Measurements from ENCODE around the gene RBM24.

The RBM24 gene

DNA sequence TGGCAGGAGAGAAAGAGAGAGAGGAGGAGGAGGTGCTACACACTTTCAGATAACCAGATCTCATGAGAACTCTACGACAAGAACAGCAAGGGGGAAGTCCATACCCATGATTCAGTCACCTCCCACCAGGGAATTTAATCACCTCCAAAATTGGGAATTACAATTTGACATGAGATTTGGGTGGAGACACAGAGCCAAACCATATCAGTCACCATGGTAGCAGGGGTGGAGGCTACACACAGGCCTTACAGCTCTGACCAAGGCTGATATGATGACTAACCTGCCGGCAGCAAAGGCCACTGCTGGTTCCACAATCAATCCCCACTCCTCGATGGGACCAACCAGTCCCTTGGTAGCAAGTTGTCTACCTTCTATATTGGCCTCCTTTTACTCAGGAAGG, 13.6 kb upstream of the RBM24 start:
- Histone ChIP-seq H3K9me3 (ENCODE audit: control insufficient read depth, low read length) (no peaks in the 10 kb centered on the region), H3K36me3 (ENCODE audit: control insufficient read depth, insufficient read depth, low read length) (no peaks in the 10 kb centered on the region), H3K27me3 (replicated peaks; ENCODE audit: control insufficient read depth, insufficient read depth, low read length, poor library complexity, severe bottlenecking) (no peaks in the 10 kb centered on the region), H3K4me1 (ENCODE audit: control insufficient read depth, insufficient read depth, low read length, poor library complexity, severe bottlenecking) (no peaks in the 10 kb centered on the region), H3K4me3 (ENCODE audit: insufficient read depth, low read depth, low read length, poor library complexity, severe bottlenecking) (no peak overlapping the region), H3K27ac (ENCODE audit: insufficient read depth, low read length, poor library complexity, severe bottlenecking) (no peak overlapping the region)
- DNase-seq, result no peak

DNA sequence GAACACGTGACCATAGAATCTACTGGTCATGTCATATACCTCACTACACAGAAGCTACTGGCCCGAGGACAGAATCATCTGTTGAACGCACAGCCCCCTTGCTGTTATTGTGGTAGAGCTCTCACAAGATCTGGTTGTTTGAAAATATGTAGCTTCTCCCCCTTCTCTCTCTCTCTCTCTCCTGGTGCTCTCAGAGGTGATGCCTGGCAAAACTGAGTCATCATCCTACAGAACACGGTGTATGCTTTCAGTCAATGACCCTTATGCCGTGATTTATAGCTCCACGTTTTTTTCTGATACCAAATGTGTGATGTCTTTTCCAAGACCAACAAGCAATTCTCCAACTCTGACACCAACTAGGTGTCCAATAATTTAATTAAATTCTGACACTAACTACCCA, 13.0 kb upstream of the RBM24 start:
- Histone ChIP-seq H3K4me3 (ENCODE audit: insufficient read depth, low read depth, low read length, poor library complexity, severe bottlenecking) (no peak overlapping the region), H3K27ac (ENCODE audit: insufficient read depth, low read length, poor library complexity, severe bottlenecking) (no peak overlapping the region), H3K36me3 (ENCODE audit: control insufficient read depth, insufficient read depth, low read length) (no peaks in the 10 kb centered on the region), H3K4me1 (ENCODE audit: control insufficient read depth, insufficient read depth, low read length, poor library complexity, severe bottlenecking) (no peaks in the 10 kb centered on the region), H3K27me3 (replicated peaks; ENCODE audit: control insufficient read depth, insufficient read depth, low read length, poor library complexity, severe bottlenecking) (no peaks in the 10 kb centered on the region), H3K9me3 (ENCODE audit: control insufficient read depth, low read length) (no peaks in the 10 kb centered on the region)
- DNase-seq, result no peak

DNA sequence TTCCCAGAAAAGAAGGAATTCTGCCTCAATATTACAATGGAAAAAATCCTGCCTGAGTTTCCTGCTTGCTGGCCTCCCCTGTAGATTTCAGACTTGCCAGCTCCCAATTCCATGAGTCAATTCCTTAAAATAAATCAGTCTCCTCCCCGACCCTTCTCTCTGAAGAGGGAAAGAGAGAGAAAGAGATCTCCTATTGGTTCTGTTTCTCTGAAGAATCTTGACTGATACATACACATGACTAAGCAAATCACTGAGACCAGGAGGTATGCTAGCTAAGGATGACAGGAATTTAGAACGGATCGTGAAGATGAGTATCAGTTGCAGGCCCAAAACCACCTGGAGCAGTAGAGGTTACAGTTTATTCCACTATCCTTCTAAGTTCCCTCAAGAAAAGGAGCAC, 11.3 kb upstream of the RBM24 start:
- Histone ChIP-seq H3K9me3 (ENCODE audit: control insufficient read depth, low read length) (no peaks in the 10 kb centered on the region), H3K27ac (ENCODE audit: insufficient read depth, low read length, poor library complexity, severe bottlenecking) (no peak overlapping the region), H3K4me3 (ENCODE audit: insufficient read depth, low read depth, low read length, poor library complexity, severe bottlenecking) (no peak overlapping the region), H3K27me3 (replicated peaks; ENCODE audit: control insufficient read depth, insufficient read depth, low read length, poor library complexity, severe bottlenecking) (no peaks in the 10 kb centered on the region), H3K4me1 (ENCODE audit: control insufficient read depth, insufficient read depth, low read length, poor library complexity, severe bottlenecking) (no peaks in the 10 kb centered on the region), H3K36me3 (ENCODE audit: control insufficient read depth, insufficient read depth, low read length) (no peaks in the 10 kb centered on the region)
- DNase-seq, result no peak

GRCh38 chr6:17271628-17272027, 9.5 kb upstream of the RBM24 start:
- no peak for DNase-seq
- Histone ChIP-seq H3K27ac (ENCODE audit: insufficient read depth, low read length, poor library complexity, severe bottlenecking) (no peak overlapping the region), H3K27me3 (replicated peaks; ENCODE audit: control insufficient read depth, insufficient read depth, low read length, poor library complexity, severe bottlenecking) (no peaks in the 10 kb centered on the region), H3K36me3 (ENCODE audit: control insufficient read depth, insufficient read depth, low read length) (no peaks in the 10 kb centered on the region), H3K4me1 (ENCODE audit: control insufficient read depth, insufficient read depth, low read length, poor library complexity, severe bottlenecking) (no peaks in the 10 kb centered on the region), H3K4me3 (ENCODE audit: insufficient read depth, low read depth, low read length, poor library complexity, severe bottlenecking) (no peak overlapping the region), H3K9me3 (ENCODE audit: control insufficient read depth, low read length) (no peaks in the 10 kb centered on the region)

DNA sequence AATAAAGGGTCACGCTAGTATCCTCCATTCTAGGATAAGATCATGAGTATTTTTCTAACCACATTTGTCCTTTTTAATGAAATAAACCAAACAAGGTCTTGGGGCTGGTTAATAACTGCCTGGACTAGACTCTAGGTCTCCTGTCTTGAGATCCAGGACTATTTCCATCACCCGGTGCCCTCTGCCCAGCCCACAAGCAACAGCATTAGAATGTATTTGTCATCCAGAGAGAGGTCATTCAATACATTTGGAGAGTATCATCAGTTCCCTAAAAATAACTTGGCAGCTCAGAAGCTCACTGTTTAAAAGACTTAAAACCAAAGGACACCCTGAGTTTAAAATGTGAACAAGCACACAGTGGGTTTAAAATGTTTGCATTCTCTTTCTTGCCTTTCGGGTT, 4.4 kb upstream of the RBM24 start:
- no peak overlapping the region for H3K27ac ChIP-seq (ENCODE audit: insufficient read depth, low read length, poor library complexity, severe bottlenecking)
- DNase-seq, result no peak
- H3K27me3 ChIP-seq (replicated peaks; ENCODE audit: control insufficient read depth, insufficient read depth, low read length, poor library complexity, severe bottlenecking), result peaks cover 3% of the 10 kb centered on the region
- H3K9me3 ChIP-seq (ENCODE audit: control insufficient read depth, low read length), result no peaks in the 10 kb centered on the region
- no peak overlapping the region for H3K4me3 ChIP-seq (ENCODE audit: insufficient read depth, low read depth, low read length, poor library complexity, severe bottlenecking)
- H3K4me1 ChIP-seq (ENCODE audit: control insufficient read depth, insufficient read depth, low read length, poor library complexity, severe bottlenecking), result peaks cover 4% of the 10 kb centered on the region
- H3K36me3 ChIP-seq (ENCODE audit: control insufficient read depth, insufficient read depth, low read length), result no peaks in the 10 kb centered on the region

GRCh38 chr6:17277256-17277655, 3.9 kb upstream of the RBM24 start:
- peaks cover 8% of the 10 kb centered on the region for H3K27me3 ChIP-seq (replicated peaks; ENCODE audit: control insufficient read depth, insufficient read depth, low read length, poor library complexity, severe bottlenecking)
- no peak overlapping the region for H3K27ac ChIP-seq (ENCODE audit: insufficient read depth, low read length, poor library complexity, severe bottlenecking)
- H3K36me3 ChIP-seq (ENCODE audit: control insufficient read depth, insufficient read depth, low read length), result no peaks in the 10 kb centered on the region
- DNase-seq, result no peak
- H3K9me3 ChIP-seq (ENCODE audit: control insufficient read depth, low read length), result no peaks in the 10 kb centered on the region
- no peak overlapping the region for H3K4me3 ChIP-seq (ENCODE audit: insufficient read depth, low read depth, low read length, poor library complexity, severe bottlenecking)
- H3K4me1 ChIP-seq (ENCODE audit: control insufficient read depth, insufficient read depth, low read length, poor library complexity, severe bottlenecking), result peaks cover 8% of the 10 kb centered on the region

DNA sequence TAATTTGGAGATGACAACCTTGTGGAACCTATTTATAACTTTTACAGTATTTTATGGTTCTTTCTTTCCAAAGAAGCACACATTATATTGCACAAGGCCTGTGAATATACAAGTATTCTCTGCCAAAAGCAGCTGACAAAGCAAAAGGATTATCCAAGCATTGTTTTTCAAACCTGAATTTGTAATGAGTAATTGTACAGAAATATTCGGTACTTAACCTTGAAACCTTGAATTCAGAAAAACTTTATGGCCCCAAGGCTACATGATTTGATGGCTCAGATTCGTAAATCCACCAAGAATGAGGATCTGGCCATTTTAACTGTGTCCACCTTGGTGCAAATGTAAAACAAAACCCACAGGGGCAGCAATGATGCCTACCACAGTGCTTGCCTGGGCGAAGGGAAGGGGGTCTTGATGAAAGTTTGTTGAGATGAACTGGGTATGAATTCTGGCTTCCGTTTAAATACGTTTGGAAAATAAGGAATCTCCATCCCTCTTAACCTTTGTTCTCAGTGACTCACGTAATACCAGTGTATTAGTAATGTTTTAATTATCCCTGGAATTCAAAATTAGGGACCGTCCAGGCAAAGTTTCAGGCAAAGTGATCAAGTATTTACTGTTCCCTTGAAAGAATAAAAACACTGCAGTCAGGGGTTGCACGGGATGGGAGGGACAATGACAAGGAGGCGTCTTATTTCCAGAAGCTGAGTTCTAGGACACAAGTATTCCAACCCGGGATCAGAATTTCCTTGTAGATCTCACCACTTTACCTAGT, 2.7 kb upstream of the RBM24 start:
- Histone ChIP-seq H3K4me1 (ENCODE audit: control insufficient read depth, insufficient read depth, low read length, poor library complexity, severe bottlenecking) (peaks cover 8% of the 10 kb centered on the region), H3K4me3 (ENCODE audit: insufficient read depth, low read depth, low read length, poor library complexity, severe bottlenecking) (no peak overlapping the region), H3K36me3 (ENCODE audit: control insufficient read depth, insufficient read depth, low read length) (no peaks in the 10 kb centered on the region), H3K9me3 (ENCODE audit: control insufficient read depth, low read length) (no peaks in the 10 kb centered on the region), H3K27me3 (replicated peaks; ENCODE audit: control insufficient read depth, insufficient read depth, low read length, poor library complexity, severe bottlenecking) (peaks cover 12% of the 10 kb centered on the region), H3K27ac (ENCODE audit: insufficient read depth, low read length, poor library complexity, severe bottlenecking) (no peak overlapping the region)
- no peak for DNase-seq

GRCh38 chr6:17280138-17280537, 1.0 kb upstream of the RBM24 start:
- Histone ChIP-seq H3K27ac (ENCODE audit: insufficient read depth, low read length, poor library complexity, severe bottlenecking) (no peak overlapping the region), H3K4me1 (ENCODE audit: control insufficient read depth, insufficient read depth, low read length, poor library complexity, severe bottlenecking) (peaks cover 8% of the 10 kb centered on the region), H3K9me3 (ENCODE audit: control insufficient read depth, low read length) (no peaks in the 10 kb centered on the region), H3K36me3 (ENCODE audit: control insufficient read depth, insufficient read depth, low read length) (no peaks in the 10 kb centered on the region), H3K4me3 (ENCODE audit: insufficient read depth, low read depth, low read length, poor library complexity, severe bottlenecking) (no peak overlapping the region), H3K27me3 (replicated peaks; ENCODE audit: control insufficient read depth, insufficient read depth, low read length, poor library complexity, severe bottlenecking) (peaks cover 12% of the 10 kb centered on the region)
- no peak for DNase-seq

- Histone ChIP-seq H3K27me3 (replicated peaks; ENCODE audit: control insufficient read depth, insufficient read depth, low read length, poor library complexity, severe bottlenecking) (peaks cover 12% of the 10 kb centered on the region), H3K36me3 (ENCODE audit: control insufficient read depth, insufficient read depth, low read length) (no peaks in the 10 kb centered on the region), H3K9me3 (ENCODE audit: control insufficient read depth, low read length) (no peaks in the 10 kb centered on the region), H3K4me1 (ENCODE audit: control insufficient read depth, insufficient read depth, low read length, poor library complexity, severe bottlenecking) (peaks cover 8% of the 10 kb centered on the region), H3K27ac (ENCODE audit: insufficient read depth, low read length, poor library complexity, severe bottlenecking) (no peak overlapping the region), H3K4me3 (ENCODE audit: insufficient read depth, low read depth, low read length, poor library complexity, severe bottlenecking) (peak overlapping the region; percentile 35)
- no peak for DNase-seq
These were observed 540 bp upstream of the RBM24 start for GRCh38 chr6:17280552-17281090.

- Histone ChIP-seq H3K4me1 (ENCODE audit: control insufficient read depth, insufficient read depth, low read length, poor library complexity, severe bottlenecking) (peaks cover 8% of the 10 kb centered on the region), H3K27ac (ENCODE audit: insufficient read depth, low read length, poor library complexity, severe bottlenecking) (no peak overlapping the region), H3K36me3 (ENCODE audit: control insufficient read depth, insufficient read depth, low read length) (no peaks in the 10 kb centered on the region), H3K4me3 (ENCODE audit: insufficient read depth, low read depth, low read length, poor library complexity, severe bottlenecking) (peak overlapping the region; percentile 29), H3K9me3 (ENCODE audit: control insufficient read depth, low read length) (no peaks in the 10 kb centered on the region), H3K27me3 (replicated peaks; ENCODE audit: control insufficient read depth, insufficient read depth, low read length, poor library complexity, severe bottlenecking) (peaks cover 12% of the 10 kb centered on the region)
- no peak for DNase-seq
These were observed 628 bp downstream of the RBM24 start for GRCh38 chr6:17281497-17282481.

Data from effector memory CD4-positive, alpha-beta T cell (primary cell).